Fibroblast of skin of back (primary cell): Measurements from ENCODE around the gene PADI3.

Source experiments
- DNase-seq: peaks from one replicate; pipeline ENCODE4 v3.0.0-alpha.2; 2013

Gene PADI3

DNA sequence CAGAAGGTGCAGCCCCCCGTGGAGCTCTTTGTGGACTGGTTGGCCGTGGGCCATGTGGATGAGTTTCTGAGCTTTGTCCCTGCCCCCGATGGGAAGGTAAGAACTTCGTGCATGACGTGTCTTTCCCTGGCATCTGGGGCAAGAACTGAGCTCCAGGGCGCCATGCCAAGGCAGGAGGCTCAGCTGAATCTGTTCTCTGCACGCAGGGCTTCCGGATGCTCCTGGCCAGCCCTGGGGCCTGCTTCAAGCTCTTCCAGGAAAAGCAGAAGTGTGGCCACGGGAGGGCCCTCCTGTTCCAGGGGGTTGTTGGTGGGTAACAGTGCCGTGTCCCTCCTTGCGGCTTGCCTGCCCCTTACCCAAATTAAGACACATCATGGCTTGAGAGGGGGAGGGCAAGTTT, 27.7 kb downstream of the PADI3 start:
- DNase-seq = peak; percentile 29

DNA sequence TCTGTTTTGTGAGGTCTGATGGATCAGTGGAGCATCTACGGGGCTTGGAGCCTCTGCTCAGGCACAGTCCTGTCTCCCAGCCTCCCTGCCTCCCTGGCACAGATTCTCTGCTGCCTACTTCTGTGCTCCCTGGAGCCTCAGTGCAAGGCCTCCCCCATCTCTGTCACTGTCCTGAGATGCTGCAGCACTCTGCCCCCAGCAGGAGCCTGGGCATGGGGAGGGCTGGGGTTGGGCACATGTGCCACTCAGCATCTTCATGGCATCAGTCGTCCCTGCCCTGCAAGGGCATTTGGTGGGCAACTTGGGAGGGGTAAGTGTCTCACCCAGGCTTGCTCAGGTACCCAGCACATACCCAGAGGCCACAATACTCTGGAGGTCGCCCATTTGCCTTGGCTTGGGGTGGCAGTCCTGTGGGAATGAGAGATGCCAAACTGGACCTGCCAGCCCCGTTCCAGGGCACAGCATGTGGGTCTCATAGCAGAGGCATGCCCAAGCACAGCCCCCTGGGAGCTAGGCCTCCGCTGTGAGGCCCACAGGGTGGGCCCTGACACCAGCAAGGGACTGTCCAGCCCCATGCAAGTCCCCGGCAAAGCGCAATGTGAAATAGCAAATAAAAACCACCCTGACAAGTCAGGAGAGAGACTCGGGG, 28.7 kb downstream of the PADI3 start:
- DNase-seq = no peak

DNA sequence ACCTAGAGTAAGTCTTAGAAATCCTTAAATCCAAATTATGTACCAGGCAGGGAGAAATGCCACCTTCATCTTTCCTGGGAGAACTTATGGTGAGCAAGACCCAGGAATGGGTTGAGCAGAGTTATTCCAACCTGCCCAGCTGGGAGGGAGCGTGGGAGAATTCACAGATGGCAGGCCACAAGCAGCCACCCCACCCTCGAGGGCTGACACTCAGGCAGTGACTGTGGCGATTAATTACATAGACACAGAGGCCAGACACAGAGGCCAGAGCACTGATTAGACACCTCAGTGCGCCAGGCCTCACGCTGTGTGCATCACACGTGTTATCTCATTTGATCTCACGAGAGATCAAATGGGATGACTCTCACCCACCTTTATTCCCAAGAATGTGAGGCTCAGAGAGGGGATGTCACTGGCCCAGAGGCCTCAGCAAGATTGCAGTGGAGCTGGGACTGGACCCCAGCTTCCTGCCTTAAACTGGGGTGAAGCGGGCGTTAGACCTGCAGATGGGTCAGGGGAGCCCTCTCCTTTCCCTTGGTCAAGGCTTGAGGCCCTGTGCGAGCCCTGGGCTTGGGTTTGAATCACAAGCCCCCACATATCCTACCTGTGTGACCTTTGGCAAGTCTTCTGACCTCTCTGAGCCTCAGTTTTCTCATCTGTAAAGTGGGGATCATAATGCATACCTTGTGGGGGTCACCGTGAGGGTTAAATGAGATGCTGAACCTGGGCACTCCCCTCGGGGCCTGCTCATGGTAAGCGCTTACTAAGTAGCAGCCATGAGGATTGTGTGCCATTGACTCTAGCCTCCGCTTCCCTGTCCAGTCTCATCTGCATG, 30.3 kb downstream of the PADI3 start:
- no peak for DNase-seq

DNA sequence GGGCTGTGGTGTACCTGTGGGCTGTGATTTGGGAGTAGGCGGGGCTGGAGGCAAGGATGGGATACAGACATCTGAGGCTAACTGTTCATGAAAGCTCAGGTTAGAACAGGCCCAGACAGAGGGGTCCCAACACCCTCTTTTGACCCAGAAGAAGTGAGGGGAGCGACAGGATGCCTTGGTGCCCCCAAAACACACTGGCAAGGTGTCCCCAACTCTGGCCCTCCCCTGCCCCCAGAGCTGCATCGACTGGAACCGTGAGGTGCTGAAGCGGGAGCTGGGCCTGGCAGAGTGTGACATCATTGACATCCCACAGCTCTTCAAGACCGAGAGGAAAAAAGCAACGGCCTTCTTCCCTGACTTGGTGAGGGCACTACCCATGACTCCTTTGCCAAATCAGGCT, 31.5 kb downstream of the PADI3 start:
- DNase-seq = no peak

DNA sequence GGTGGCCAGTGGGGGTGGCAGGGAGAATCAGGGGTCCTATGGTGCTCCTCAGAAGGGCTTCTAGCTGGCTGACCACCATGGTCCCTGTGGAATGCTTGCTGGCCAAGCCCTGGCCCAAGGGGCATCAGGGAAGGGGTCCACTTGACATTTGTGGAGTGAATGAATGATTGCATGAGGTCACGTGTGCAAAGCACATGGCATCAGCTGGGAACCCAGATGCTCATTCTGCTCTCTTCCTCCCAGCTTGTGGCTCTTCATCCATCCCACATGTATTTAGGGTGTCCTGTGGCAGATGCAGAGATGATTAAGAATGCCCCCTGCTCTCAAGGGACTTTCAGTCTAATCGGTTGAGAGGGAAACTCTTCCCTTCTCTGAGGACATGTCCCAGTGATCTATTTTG, 32.0 kb downstream of the PADI3 start:
- no peak for DNase-seq

DNA sequence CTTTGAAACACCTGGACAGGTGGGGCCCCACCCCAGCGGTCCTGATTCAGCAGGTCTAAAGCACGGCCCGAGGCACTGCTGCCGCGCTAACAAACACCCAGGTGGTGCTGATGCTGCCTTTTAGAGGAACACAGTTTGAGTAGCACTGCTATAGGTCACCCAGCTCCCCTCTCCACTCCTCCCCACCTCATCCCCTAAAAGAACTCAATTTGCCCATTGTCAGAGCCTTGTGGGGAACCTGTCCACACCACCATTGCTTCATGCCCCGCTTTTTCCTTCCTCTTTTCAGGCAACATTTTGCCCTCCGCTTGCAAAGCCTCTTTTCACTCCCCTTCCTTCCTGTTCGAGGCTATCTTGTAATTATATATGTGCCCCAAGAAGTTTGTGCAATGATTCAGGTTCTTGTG, 32.9 kb downstream of the PADI3 start:
- DNase-seq = no peak

DNA sequence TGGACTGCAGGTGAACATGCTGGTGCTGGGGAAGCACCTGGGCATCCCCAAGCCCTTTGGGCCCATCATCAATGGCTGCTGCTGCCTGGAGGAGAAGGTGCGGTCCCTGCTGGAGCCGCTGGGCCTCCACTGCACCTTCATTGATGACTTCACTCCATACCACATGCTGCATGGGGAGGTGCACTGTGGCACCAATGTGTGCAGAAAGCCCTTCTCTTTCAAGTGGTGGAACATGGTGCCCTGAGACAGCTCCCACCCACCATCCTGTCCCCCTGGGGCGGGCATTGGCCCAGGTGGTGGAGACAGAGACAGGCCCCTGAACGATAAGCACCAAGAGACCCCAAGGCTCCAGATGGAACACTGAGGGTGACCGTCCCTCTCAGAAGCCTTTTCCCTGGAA, 33.9 kb downstream of the PADI3 start:
- DNase-seq = no peak

DNA sequence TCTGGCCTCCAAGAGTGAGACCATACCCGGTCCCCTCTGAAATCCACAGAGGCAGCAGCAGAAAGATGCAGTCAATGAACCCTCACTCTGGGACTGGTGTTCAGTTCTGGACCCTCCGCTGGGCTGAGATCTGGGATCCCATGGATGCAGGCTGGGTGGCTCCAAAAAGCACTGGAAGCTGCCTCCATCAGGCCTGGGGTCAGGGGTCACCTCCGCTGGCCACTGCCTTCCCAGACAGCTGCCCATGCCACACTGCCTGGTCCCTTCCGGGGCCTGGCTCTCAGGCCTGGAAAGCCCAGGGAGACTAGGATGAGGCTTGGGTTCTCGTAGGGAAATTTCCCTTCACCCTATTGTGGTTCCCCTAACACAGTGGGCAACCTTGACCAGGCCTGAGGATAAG, 37.7 kb downstream of the PADI3 start:
- no peak for DNase-seq

DNA sequence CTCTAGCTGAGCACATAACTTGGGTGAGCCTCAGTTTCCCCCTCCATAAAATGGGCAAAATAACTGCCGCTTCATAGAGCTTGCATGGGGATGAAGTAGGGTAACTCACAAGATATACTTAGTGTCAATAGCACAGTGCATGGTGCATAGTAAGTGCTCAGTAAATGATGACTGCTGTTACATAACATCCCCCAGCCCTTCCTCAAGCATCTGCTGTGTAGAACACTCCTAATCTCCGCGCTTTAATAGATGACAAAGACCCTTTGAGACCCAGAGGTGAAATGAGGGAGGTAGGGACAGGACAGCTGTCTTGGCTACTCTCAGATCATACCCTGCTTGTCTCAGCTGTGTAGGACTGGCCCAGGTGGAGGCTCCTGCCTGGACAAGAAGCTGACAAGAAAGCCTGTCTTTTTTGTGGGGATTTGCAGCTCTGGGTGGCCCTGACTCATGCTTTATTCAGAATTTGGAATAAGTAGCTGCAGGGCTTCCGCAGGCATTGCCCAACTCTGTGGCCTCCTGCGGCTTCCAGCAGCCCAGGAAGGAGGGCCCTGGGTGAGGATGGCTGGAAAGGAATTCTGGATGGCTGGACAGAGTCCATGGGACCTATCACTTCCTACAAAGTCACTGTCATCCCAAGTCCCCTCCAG, 38.4 kb downstream of the PADI3 start:
- DNase-seq = peak; percentile 85

DNA sequence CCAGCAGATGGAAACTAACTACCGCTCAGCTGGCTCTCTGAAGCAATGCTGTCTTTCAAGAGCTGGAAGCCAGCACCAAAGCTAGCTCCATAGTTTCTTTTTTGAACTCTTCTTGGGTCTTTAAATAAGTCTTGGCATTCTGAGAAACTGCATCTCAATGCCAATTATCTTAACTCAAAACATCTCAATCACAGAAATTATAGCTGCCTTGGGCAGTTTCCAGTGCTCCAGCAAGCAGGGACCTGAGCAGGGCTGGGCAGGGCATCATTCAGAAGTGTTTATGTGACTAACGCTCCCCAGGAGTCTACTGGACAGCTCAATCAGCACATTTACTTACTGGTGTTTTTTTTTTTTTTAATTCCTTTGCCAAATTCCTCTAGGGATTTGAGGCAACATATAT, 40.8 kb downstream of the PADI3 start:
- DNase-seq = peak; percentile 72

DNA sequence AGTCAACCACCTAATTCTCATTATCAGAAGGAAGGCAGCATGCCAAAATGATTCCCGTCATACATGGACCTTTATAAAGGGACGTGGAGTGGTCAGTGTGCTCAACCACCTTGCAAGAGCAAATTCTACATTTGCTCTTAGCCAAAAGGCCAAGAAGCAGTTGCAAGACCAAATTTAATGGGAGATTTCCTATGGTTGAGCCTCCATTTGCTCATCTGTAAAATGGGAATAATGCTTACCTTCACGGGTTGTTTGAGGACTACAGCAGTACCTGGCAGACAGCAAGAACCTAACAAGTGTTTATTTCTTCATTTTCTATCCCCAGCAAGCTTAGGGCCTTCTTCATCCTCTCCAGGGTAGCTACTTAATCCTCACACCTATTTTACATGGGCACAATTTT, 41.7 kb downstream of the PADI3 start:
- DNase-seq = no peak

DNA sequence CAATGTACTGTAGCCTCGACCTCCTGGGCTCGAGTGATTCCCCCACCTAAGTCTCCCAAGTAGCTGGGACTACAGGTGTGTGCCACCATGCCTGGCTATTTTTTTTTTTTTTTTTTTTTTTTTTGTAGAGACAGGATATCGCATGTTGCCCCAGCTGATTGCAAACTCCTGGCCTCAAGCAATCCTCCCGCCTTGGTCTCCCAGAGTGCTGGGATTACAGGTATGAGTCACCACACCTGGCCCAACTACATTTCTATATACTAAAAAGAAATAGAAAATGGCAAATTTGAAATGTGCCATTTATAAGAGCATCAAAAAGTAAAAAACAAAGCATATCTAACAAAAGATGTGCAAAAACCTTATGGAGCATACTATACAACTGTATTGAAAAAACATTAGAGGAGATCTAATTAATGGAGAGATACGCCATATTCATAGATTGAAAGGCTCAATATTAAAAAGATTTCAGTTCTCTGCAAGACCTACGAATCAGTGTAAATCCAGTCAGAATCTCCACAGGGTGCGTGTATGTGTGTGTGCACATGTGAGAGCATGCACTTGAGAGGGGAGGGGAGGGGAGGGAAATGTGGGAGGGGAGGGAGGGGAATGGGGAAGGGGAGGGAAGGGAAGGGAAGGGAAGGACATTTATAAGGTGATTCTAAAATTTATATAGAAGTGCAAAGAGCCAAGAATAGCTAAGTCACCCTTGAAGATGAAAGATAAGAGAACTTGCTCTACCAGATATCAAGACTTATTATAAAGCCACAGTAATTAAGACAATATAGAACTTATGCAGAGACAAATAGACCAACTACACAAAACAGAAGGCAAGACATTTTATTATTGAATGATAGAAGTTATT, 43.6 kb downstream of the PADI3 start:
- DNase-seq = no peak

DNA sequence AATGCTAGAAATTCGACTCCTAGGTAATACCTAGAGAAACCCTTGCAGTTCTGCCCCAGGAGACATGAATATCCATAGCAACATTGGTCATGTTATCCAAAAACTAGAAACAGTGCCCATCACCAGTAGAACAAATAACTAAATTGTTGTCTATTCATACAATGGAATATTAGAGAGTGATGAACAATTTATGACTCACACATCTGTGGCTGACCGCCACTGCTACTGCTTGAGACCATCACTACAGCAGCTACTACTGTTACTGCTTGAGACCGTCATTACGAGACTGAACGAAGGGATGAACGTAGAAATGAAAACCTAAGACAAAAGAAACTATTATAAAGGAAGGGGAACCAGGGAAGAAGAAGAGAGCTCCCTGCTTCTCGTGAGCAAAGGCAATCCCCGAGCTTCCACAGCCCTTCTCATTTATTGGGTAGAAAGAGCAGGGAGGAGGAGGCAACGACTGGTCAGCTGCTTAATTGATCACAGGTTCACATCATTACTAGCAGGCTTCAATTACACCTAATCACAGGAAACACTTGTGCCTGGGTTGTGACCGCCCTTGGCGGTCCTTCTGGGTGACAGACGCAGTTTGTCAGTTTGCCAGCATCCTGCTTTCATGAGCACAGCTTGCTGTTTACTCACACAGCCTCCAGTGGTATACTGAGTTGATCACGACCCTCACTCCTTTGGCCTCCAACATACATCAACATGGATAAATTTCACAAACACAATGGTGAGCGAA, 45.0 kb downstream of the PADI3 start:
- DNase-seq = no peak

DNA sequence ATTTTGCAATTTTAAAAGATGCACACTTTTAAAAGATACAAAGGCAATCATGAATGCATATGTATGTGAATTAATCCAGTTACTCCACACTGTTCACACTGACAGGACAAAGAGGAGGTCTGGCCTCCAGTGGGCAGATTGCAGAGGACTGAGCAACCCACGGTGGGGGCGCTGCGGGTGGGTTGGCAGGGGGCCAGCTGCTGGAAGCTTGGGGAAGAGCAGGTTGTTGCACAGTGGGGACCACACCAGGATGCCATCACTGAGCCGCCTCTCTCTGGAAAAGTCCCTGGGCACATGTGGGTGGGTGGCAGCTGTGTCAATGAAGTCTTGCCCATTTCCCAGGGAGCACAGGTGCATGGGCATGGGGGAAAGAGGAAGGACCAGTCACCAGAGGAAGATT, 46.4 kb downstream of the PADI3 start:
- DNase-seq = no peak

DNA sequence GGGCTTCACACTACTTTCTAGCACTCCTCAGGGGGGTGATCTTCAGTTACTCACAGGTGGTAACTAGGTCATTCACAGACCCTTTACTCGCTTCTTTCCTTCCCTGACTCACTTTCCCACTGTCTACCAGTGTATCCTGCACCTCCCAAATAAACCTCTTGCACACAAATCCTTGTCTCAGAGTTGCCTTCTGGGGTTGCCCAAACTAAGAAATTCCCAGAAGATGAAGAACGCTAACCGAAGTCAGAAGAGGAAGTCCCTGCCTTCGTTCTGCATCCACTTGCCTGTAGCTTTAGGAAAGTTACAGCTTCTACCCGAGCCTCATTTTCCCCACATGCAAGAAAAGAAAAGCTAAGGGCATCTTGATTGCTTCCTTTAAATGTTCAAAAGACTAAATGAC, 47.2 kb downstream of the PADI3 start:
- DNase-seq = no peak

DNA sequence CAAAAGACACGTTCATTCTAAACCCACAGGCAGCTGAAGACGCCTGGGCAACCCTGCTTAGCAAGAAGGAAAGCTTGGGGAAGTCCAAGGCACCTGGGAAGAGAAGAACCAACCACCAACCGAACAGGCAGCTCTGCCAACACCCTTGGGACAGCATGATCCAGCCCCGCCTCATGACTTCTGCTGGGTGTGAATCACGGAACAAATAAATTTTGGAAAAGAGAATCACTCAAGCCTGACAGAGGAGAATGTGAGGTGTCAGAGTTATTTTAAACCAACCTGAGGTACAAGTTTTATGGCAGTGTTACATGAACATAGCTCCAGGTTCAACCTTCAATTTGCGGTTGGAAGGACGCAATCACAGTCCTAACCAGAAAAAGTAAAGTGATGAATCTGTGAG, 49.1 kb downstream of the PADI3 start:
- no peak for DNase-seq

DNA sequence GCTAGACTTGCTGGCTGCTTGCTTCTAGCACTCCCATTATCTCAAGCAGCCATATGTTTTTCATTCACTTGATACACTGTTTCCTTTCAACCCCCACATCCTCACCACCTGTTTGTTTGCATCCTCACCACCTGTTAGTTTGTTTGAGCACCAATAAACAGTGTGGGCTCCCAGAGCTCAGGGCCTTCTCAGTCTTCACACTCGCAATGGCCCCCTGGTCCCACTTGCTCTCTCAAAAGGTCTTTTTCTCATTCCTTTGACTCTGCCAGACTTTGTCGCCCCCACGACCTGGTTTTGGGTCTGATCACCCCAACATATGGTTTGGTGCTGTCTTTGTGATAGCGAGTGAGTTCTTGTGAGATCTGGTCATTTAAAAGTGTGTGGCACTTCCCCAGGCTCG, 52.9 kb downstream of the PADI3 start:
- no peak for DNase-seq

DNA sequence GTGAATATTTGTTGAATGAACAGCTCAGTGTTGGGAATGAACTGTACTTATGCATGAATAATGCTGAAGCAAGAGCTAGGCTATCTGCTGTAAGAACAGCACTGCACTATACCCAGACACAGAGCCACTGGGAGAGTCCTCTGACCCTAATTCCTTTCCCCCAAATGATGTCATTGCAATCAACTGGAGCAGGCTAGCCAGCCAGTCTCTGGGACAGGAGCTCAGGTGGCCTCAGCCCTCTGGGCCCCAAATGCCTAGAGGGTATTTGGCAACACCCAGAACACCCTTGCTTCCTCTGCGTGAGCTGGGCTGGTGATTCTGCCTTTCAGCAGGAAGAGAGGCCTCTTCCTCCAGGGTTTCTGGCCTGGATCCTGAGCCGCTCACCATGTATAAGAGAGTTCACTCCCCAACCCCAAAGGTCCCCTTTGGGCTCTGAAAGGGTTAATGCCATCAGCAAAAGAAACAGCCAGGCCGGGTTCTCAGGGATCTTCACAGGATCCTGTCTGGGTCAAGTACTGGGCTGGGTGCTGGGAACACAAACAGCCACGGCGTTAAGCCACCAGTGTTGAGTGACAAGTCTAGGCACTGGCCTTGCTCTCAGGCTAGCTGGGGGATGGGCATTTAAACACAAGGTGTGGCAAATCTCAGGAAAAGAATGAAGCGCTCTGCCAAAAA, 55.4 kb downstream of the PADI3 start:
- no peak for DNase-seq

DNA sequence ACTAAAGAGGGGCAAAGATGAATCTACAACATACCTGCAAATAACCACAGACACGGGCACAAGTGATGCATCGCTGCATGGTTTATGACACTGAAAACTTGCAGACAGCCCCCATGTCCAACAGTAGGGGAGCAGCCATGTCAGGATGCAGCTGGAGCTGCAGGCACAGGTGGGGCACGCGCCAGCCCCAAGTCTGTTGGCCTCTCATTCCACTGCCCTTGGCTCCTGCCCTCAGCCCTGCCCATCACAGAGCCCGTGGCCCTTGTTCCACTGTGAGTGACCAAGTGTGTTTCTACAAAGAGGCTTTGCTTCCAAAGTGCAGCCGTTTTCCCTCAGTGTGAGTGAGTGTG, 55.9 kb downstream of the PADI3 start:
- no peak for DNase-seq

DNA sequence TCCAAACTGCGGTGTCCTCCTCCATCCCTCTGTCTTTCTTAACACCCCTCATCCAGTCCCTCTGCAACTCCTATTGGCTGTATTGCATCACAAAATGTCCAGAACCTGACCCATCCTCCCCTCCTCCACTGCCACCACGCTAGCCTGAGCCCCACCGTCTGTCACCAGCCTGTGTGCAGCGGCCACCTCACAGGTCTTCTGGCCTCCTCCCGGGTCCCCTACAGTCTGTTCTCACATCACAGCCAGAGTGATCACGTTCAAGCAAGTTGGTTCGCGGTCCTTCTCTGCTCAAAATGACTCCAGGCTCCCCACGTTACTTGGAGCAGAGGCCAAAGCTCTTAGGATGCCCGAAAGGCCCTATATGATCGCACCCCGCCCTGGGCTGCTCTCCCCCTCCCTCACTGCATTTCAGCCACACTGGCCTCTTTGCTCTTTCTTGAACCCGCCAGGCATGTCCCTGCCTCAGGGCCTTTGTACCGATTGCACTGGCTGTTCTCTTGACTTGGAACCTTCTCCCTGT, 56.7 kb downstream of the PADI3 start:
- no peak for DNase-seq

DNA sequence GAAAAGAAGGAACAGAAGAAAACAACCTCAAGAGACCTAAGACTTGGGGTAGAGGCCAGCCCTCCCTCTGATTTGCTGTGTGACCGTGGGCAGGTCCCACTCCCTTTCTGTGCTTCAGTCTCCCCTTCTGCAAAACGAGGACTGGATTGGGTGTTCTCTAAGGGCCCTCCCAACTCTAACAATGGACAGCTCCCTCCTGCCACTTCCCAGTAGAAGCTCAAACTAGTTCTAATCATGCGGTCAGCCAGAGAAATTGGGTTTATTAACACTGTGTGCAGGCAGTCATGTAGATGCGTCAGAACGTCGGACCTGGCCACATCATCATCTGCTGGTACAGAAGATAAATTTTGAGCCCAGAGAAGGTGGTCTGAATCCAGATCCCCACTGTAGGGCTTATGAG, 57.5 kb downstream of the PADI3 start:
- no peak for DNase-seq

DNA sequence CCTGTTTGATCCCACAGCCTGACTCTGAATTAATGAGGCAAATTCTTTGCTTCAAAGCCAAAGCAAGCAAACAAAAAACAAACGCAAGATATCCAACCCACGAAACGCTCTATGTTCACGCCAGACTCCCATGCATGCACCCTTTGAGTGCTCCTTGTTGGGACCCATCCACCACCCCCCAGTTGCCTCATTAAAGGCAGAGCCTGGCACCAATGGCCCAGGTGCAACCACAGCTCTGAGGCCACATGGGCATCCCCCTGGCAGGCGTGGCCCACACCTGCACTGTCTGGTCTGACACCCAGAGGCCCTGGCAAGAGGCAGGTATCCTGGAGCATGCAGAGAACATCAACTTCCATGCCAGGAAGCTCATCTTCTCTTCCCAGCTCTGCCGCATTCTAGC, 58.0 kb downstream of the PADI3 start:
- no peak for DNase-seq
